ENCODE data around the gene ERMARD.

Gene ERMARD

DNA sequence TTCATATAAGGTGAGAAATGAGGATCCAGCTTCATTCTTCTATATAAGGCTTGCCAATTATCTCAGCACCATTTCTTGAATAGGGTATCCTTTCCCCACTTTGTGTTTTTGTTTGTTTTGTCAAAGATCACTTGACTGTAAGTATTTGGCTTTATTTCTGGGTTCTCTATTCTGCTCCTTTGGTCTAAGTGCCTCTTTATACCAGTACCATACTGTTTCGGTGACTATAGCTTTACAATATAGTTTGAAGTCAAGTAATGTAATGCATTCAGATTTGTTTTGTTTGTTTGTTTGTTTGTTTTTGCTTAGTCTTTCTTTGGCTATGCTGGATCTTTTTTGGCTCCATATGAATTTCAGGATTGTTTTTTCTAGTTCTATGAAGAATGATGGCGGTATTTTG, 64.6 kb downstream of the ERMARD start:
- DNase-seq (ENCODE audit: low read depth in 2 of 2): no peak
- no peak overlapping the region for H3K4me3 ChIP-seq (replicated peaks in 1 of 2; ENCODE audit: low read depth in 2 of 2, low read length in 2 of 2)
- TF ChIP-seq, protein P1, sequence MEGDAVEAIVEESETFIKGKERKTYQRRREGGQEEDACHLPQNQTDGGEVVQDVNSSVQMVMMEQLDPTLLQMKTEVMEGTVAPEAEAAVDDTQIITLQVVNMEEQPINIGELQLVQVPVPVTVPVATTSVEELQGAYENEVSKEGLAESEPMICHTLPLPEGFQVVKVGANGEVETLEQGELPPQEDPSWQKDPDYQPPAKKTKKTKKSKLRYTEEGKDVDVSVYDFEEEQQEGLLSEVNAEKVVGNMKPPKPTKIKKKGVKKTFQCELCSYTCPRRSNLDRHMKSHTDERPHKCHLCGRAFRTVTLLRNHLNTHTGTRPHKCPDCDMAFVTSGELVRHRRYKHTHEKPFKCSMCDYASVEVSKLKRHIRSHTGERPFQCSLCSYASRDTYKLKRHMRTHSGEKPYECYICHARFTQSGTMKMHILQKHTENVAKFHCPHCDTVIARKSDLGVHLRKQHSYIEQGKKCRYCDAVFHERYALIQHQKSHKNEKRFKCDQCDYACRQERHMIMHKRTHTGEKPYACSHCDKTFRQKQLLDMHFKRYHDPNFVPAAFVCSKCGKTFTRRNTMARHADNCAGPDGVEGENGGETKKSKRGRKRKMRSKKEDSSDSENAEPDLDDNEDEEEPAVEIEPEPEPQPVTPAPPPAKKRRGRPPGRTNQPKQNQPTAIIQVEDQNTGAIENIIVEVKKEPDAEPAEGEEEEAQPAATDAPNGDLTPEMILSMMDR (IDR thresholded peaks at IDR 0.05; ENCODE audit: low read depth, low read length): no peak

DNA sequence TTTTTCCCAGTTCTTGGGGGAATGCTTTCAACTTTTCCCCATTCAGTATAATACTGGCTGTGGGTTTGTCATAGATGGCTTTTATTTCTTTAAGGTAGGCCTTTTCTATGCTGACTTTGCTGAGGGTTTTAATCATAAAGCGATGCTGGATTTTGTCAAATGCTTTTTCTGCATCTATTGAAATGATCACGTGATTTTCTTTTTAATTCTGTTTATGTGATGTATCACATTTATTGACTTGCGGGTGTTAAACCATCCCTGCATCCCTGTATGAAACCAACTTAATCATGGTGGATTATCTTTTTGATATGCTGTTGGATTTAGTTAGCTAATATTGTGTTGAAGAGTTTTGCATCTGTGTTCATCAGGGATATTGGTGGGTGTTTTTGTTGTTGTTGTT, 65.6 kb downstream of the ERMARD start:
- TF ChIP-seq, protein P1 (IDR thresholded peaks at IDR 0.05; ENCODE audit: low read depth, low read length): no peak
- DNase-seq (ENCODE audit: low read depth in 2 of 2): no peak
- H3K4me3 ChIP-seq (replicated peaks in 1 of 2; ENCODE audit: low read depth in 2 of 2, low read length in 2 of 2): no peak overlapping the region

DNA sequence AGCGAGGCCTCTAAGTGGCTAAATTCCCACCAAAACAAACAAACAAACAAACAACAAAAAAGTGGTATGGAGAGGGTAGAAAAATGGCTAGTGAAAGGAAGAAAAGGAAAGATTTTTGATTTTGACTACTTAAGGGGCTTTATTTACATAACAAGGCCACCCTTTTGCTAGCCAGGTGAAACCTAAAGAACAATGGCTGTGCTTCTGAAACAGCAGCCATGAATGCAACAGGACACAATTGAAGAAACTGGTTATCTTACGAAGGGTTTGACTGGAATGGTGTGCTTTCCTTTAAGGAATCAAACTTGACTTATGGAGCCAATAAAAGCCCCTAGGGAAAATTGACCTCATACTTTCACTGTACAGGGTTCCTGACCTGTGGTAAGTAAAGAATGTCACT, 68.9 kb downstream of the ERMARD start:
- no peak overlapping the region for H3K4me3 ChIP-seq (replicated peaks in 1 of 2; ENCODE audit: low read depth in 2 of 2, low read length in 2 of 2)
- TF ChIP-seq, protein P1 (IDR thresholded peaks at IDR 0.05; ENCODE audit: low read depth, low read length): no peak
- DNase-seq (ENCODE audit: low read depth in 2 of 2): no peak

DNA sequence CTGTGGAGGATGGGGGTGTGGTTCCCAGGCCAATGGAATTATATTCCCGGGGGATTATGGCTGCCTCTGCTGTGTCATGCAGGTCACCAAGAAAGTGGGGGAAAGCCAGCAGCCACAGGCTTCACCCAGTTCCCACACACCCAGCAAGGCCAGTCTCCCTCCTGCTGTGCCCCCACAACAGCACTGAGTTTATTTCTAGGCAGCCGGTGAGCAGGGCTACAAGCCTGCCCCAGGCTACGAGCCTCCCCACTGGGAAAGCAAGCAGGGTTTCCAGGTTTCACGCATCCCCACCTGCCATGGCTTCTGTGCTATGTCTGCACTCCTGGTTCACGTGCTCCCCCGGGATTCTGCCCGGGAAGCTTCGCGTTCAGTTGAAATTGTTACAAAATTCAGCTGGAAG, 72.6 kb downstream of the ERMARD start:
- H3K4me3 ChIP-seq (replicated peaks in 1 of 2; ENCODE audit: low read depth in 2 of 2, low read length in 2 of 2): no peak overlapping the region
- no peak for DNase-seq (ENCODE audit: low read depth in 2 of 2)
- TF ChIP-seq, protein P1 (IDR thresholded peaks at IDR 0.05; ENCODE audit: low read depth, low read length): no peak

DNA sequence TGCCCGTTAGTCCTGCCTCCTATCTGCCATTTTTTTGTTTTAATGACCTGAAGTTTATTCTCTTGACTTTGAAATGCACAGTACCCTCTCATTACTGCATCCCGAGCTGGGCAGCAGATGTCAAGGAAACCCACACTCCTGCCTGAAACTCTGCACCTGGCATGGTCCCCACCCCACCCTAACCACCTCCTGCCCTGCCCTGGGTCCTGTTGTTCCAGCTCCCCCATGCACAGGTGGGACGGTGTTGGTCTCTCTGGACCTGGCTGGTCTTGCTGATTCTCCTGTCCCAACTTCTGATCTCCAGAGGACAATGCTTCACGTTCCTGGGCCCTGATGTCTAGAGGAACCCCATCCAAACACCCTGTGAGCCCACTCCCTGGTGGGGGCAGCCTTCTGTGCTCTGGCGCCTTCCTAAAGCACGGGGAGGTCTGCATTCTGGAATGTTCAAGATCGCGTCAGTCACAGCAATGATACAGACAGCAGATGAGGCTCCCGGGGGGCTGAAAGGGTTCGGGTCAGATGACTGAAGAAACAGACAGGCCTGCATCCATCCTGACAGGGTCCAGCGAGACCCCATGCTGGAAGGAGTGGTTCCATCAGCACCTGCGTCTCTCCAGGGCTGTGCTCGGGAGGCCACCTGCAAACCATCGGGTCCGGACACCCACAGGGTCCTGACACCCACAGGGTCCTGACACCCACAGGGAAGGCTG, 73.6 kb downstream of the ERMARD start:
- H3K4me3 ChIP-seq (replicated peaks in 1 of 2; ENCODE audit: low read depth in 2 of 2, low read length in 2 of 2): no peak overlapping the region
- TF ChIP-seq, protein P1 (IDR thresholded peaks at IDR 0.05; ENCODE audit: low read depth, low read length): no peak
- no peak for DNase-seq (ENCODE audit: low read depth in 2 of 2)

DNA sequence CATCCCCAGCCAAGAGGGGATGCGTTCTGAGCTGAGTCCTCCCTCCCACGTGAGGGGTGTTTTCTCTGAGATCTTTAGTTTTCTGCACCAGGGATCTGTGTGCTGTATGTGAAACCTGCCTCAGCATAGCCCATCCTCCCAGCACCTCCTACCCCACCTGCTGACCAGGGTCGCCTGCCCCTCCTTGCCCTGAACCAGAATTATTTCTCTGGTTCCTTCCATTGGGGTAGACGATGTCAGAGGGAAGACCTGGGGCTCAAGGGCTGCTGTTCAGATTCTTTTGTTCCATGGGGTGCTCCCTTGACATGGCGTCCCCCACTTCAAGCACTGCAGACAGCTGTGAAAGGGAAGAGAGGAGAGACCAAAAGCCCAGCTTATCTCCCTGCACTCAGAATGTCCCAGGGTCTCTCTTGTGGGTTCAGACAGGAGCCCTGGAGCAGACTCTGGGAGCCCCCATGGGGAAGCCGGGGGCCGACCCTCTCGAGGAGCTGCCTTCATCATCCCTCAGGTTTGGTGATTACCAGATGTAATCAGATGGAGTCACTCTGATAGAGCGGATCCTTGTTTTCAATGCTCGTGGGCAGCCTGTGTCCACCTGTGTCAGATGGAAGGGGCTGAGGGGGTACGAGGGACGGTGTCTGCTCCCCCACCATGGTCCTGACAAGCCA, 74.3 kb downstream of the ERMARD start:
- no peak overlapping the region for H3K4me3 ChIP-seq (replicated peaks in 1 of 2; ENCODE audit: low read depth in 2 of 2, low read length in 2 of 2)
- TF ChIP-seq, protein P1 (IDR thresholded peaks at IDR 0.05; ENCODE audit: low read depth, low read length): no peak
- DNase-seq (ENCODE audit: low read depth in 2 of 2): no peak
